IMR-90 (cell line): ENCODE results near the gene KYAT1. TPM values are rescaled to one million over a fixed set of nuclear protein-coding genes. Genes with fewer than 3 reads are reported as not detected.

Experiments used
- ATAC-seq: fragments of 200-7000 bp; cut with Tn5 transposase; 2 replicates; pipeline ENCODE4 v1.9.1; 2020; ENCODE audit warnings: low read depth, mild to moderate bottlenecking, moderate library complexity
- BruUV-seq: library from RNA; stranded (reverse); fragments of 400-500 nt; replicated peaks from 2 replicates; lab custom pipeline; 2021; lab: Mats Ljungman, UMichigan
- CTCF ChIA-PET: fragments of 300-600 bp; formaldehyde crosslinking; extraction: SDS; loops from one replicate; lab custom pipeline; 2021; ENCODE audit warnings: antibody characterized with exemption; lab: Yijun Ruan, JAX
- POLR2A ChIA-PET: fragments of 300-600 bp; sonication (Branson Sonifier 250); formaldehyde crosslinking; loops from one replicate; lab custom pipeline; 2022; ENCODE audit warnings: antibody characterized with exemption; ENCODE audit not compliant: unreplicated experiment; lab: Charles Lee
- DNase-seq: peaks from one replicate; pipeline ENCODE4 v3.0.0; 2013
- H2AFZ ChIP-seq: replicated peaks from 2 replicates; pipeline ENCODE3; 2013; ENCODE audit warnings: low read length, mild to moderate bottlenecking; ENCODE audit not compliant: poor library complexity
- H2AK5ac ChIP-seq: 2 replicates; pipeline ENCODE4 v1.6.1; 2013; ENCODE audit warnings: low read depth, low read length, inconsistent platforms
- H2AK9ac ChIP-seq: replicated peaks from 2 replicates; pipeline ENCODE3; 2013; ENCODE audit warnings: mild to moderate bottlenecking, low read depth, low read length, moderate library complexity; ENCODE audit not compliant: poor library complexity
- H2BK120ac ChIP-seq: 2 replicates; pipeline ENCODE4 v1.6.1; 2013; ENCODE audit warnings: low read depth, low read length, inconsistent platforms
- H2BK15ac ChIP-seq: 3 replicates; pipeline ENCODE4 v1.6.1; 2013; ENCODE audit warnings: low read depth, low read length, inconsistent platforms
- H2BK20ac ChIP-seq: 2 replicates; pipeline ENCODE4 v1.6.1; 2013; ENCODE audit warnings: low read depth, mild to moderate bottlenecking, inconsistent platforms, low read length, moderate library complexity
- H2BK5ac ChIP-seq: 2 replicates; pipeline ENCODE4 v1.6.1; 2013; ENCODE audit warnings: mild to moderate bottlenecking, low read depth, low read length, inconsistent platforms; ENCODE audit not compliant: poor library complexity, severe bottlenecking
- H3K14ac ChIP-seq: replicated peaks from 2 replicates; pipeline ENCODE4 v1.6.1; 2013; ENCODE audit warnings: low read depth, low read length, inconsistent platforms
- H3K18ac ChIP-seq: 2 replicates; pipeline ENCODE4 v1.6.1; 2013; ENCODE audit warnings: low read depth, low read length, control low read depth
- H3K23ac ChIP-seq: 2 replicates; pipeline ENCODE4 v1.6.1; 2013; ENCODE audit warnings: low read depth, low read length, inconsistent platforms
- H3K27ac ChIP-seq: 2 replicates; pipeline ENCODE4 v1.5.1; 2013; ENCODE audit warnings: mild to moderate bottlenecking, control low read depth, low read length; ENCODE audit not compliant: insufficient read depth
- H3K27me3 ChIP-seq: 2 replicates; pipeline ENCODE4 v1.6.1; 2013; ENCODE audit warnings: low read length; ENCODE audit not compliant: control insufficient read depth, insufficient read depth
- H3K36me3 ChIP-seq: 2 replicates; pipeline ENCODE4 v1.6.1; 2013; ENCODE audit warnings: low read length, mixed read lengths; ENCODE audit not compliant: control insufficient read depth, insufficient read depth
- H3K4ac ChIP-seq: 2 replicates; pipeline ENCODE4 v1.6.1; 2013; ENCODE audit warnings: low read depth, low read length, inconsistent platforms
- H3K4me1 ChIP-seq: 2 replicates; pipeline ENCODE4 v1.6.1; 2013; ENCODE audit warnings: low read length, mixed read lengths; ENCODE audit not compliant: control insufficient read depth, insufficient read depth
- H3K4me2 ChIP-seq: 2 replicates; pipeline ENCODE4 v1.6.1; 2013; ENCODE audit warnings: low read depth, mild to moderate bottlenecking, control low read depth, low read length, moderate library complexity
- H3K4me3 ChIP-seq: 2 replicates; pipeline ENCODE4 v1.5.1; 2013; ENCODE audit warnings: low read depth, mild to moderate bottlenecking, control low read depth, low read length, moderate library complexity; ENCODE audit not compliant: insufficient read depth
- H3K56ac ChIP-seq: 2 replicates; pipeline ENCODE4 v1.6.1; 2013; ENCODE audit warnings: low read length, inconsistent platforms; ENCODE audit not compliant: insufficient read depth; ENCODE audit errors: extremely low read depth
- H3K79me1 ChIP-seq, 2 experiments: 2 replicates each; pipeline ENCODE4 v1.6.1; 2013; ENCODE audit warnings: low read length in 2 of 2, inconsistent platforms in 1 of 2, low read depth in 1 of 2
- H3K9ac ChIP-seq: 2 replicates; pipeline ENCODE4 v1.6.1; 2013; ENCODE audit warnings: low read depth, low read length, control low read depth
- H3K9me1 ChIP-seq: 2 replicates; pipeline ENCODE4 v1.6.1; 2013; ENCODE audit warnings: low read length, inconsistent platforms; ENCODE audit not compliant: insufficient read depth
- H3K9me3 ChIP-seq: 2 replicates; pipeline ENCODE4 v1.6.1; 2013; ENCODE audit warnings: low read length; ENCODE audit not compliant: control insufficient read depth, insufficient read depth
- H4K20me1 ChIP-seq: 2 replicates; pipeline ENCODE4 v1.6.1; 2013; ENCODE audit warnings: low read length, inconsistent platforms; ENCODE audit not compliant: insufficient read depth
- H4K5ac ChIP-seq: 2 replicates; pipeline ENCODE4 v1.6.1; 2013; ENCODE audit warnings: mild to moderate bottlenecking, low read depth, low read length, control low read depth
- H4K8ac ChIP-seq, 2 experiments: 2 replicates each; pipeline ENCODE4 v1.6.1; 2013; ENCODE audit warnings: low read depth in 2 of 2, low read length in 2 of 2, control low read depth in 1 of 2, inconsistent platforms in 1 of 2
- H4K91ac ChIP-seq: 2 replicates; pipeline ENCODE4 v1.6.1; 2013; ENCODE audit warnings: low read depth, low read length, inconsistent platforms; ENCODE audit not compliant: insufficient read depth
- BHLHE40 ChIP-seq: fragments of 150-350 bp; IDR thresholded peaks from 2 replicates; pipeline ENCODE4 v1.6.1; 2016; ENCODE audit warnings: mild to moderate bottlenecking, low read depth, low read length
- CEBPB ChIP-seq: IDR thresholded peaks from 2 replicates; pipeline ENCODE4 v1.6.1; 2012; ENCODE audit warnings: low read depth, low read length, improper control_type of control experiment
- RCOR1 ChIP-seq: IDR thresholded peaks from 2 replicates; pipeline ENCODE4 v1.6.1; 2012; ENCODE audit warnings: mild to moderate bottlenecking, low read length, improper control_type of control experiment; ENCODE audit not compliant: insufficient replicate concordance
- WGBS, 2 experiments: methylation state at CpG; one replicate each; pipeline versions ENCODE4 v1.1.5 to v1.1.7; 2013; ENCODE audit warnings: missing lambda C conversion rate in 2 of 2; ENCODE audit not compliant: insufficient read length in 1 of 2; ENCODE audit errors: extremely low coverage in 2 of 2; 5-methylcytosine and 5-hydroxymethylcytosine counted together
- dilution Hi-C: fragments of 300-500 bp; cut with HindIII; formaldehyde crosslinking; loops from one replicate; pipeline ENCODE4 v1.14.3; 2018; ENCODE audit warnings: low sequenced_read_pairs; ENCODE audit not compliant: unreplicated experiment
- in situ Hi-C: fragments of 300-500 bp; cut with MboI; formaldehyde crosslinking; loops from 3 replicates; pipeline ENCODE4 v1.14.3; 2019; ENCODE audit warnings: low sequenced_read_pairs, inconsistent platforms, mixed read lengths
- intact Hi-C: fragments of 100-400 bp; cut with micrococcal nuclease; formaldehyde crosslinking; loops from 2 replicates; pipeline ENCODE4 v1.10.0; 2022
- polyA plus RNA-seq, 3 experiments: library from polyadenylated mRNA; depleted of rRNA; stranded (reverse); fragments of >200 nt; gene quantifications; 2 replicates each; pipeline ENCODE4 v1.2.3, GENCODE V29; 2012; ENCODE audit warnings: low replicate concordance in 1 of 3
- total RNA-seq: library from RNA; depleted of rRNA; stranded (reverse); fragments of >200 nt; gene quantifications from 2 replicates; pipeline ENCODE4 v1.2.3, GENCODE V29; 2012
- TF ChIP-seq, protein P1 (sequence below): fragments of 150-350 bp; IDR thresholded peaks from 2 replicates; pipeline ENCODE4 v1.6.1; 2016; ENCODE audit warnings: low read depth, mild to moderate bottlenecking, low read length, moderate library complexity, borderline replicate concordance

The KYAT1 gene
- total and polyA plus RNA-seq, 2 of the 4 experiments (the other 2 are of a cell fraction) = 6.8 to 9.5 TPM

GRCh38 chr9:128920381-128921058, 38.8 kb upstream of the KYAT1 start, which contains the start of gene PHYHD1:
Gene PHYHD1 (plus strand): TSS chr9:128920982. CDS start chr9:128922324, 1,342 bp downstream.
- peak within 1 kb of the TSS; percentile 13 for H3K23ac ChIP-seq
- peak within 1 kb of the TSS; percentile 75 for H3K27ac ChIP-seq
- dilution Hi-C loops (no loop called here), intact Hi-C loops (no loop called here), in situ Hi-C loops (no loop called here)
- H3K18ac ChIP-seq = peak within 1 kb of the TSS; percentile 1; the same call in 1 of the 2 replicates
- H3K27me3 ChIP-seq = no peaks in the 10 kb centered on the region
- H3K4ac ChIP-seq = peak within 1 kb of the TSS; percentile 77
- H2AFZ ChIP-seq = peak within 1 kb of the TSS; percentile 88
- H2AK9ac ChIP-seq = peak within 1 kb of the TSS; percentile 92
- H3K4me1 ChIP-seq = peaks cover 17% of the 10 kb centered on the region
- H3K9ac ChIP-seq = peak within 1 kb of the TSS; percentile 43
- H3K4me2 ChIP-seq = no peak within 1 kb of the TSS; the same call in 1 of the 2 replicates
- DNase-seq (peak; percentile 61), ATAC-seq (peak; percentile 25; the same call in 1 of the 2 replicates)
- peaks cover 12 to 58% of the 10 kb centered on the region in 2 experiments; a peak in 3 of 4 replicates for H3K79me1 ChIP-seq
- no peaks in the 10 kb centered on the region for H3K9me3 ChIP-seq
- H2BK5ac ChIP-seq = peak within 1 kb of the TSS; percentile 61
- H3K9me1 ChIP-seq = peaks cover 22% of the 10 kb centered on the region
- peaks cover 19% of the 10 kb centered on the region for H3K36me3 ChIP-seq
- H3K14ac ChIP-seq = peak within 1 kb of the TSS; percentile 55
- no peak for TF ChIP-seq BHLHE40
- TF ChIP-seq, protein P1, sequence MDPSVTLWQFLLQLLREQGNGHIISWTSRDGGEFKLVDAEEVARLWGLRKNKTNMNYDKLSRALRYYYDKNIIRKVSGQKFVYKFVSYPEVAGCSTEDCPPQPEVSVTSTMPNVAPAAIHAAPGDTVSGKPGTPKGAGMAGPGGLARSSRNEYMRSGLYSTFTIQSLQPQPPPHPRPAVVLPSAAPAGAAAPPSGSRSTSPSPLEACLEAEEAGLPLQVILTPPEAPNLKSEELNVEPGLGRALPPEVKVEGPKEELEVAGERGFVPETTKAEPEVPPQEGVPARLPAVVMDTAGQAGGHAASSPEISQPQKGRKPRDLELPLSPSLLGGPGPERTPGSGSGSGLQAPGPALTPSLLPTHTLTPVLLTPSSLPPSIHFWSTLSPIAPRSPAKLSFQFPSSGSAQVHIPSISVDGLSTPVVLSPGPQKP = no peak
- no peak for TF ChIP-seq CEBPB
- TF ChIP-seq RCOR1 = peak; percentile 57
- no TSS peak for BruUV-seq
- H3K4me3 ChIP-seq = no peak within 1 kb of the TSS
- H4K8ac ChIP-seq = peak within 1 kb of the TSS; percentile 43 to 91
- H2BK15ac ChIP-seq = peak within 1 kb of the TSS; percentile 74; the same call in 2 of the 3 replicates
- H3K56ac ChIP-seq = no peak within 1 kb of the TSS; the same call in 1 of the 2 replicates
- no peaks in the 10 kb centered on the region for H4K20me1 ChIP-seq
- ChIA-PET CTCF (interaction anchor here (0.6 to 0.9 kb wide), 2 partner anchors 8 kb away, joined by 5 to 6 read pairs; no protein-coding TSS in a partner anchor), POLR2A (no interaction called here)
- peak within 1 kb of the TSS; percentile 85 for H2AK5ac ChIP-seq
- 48% methylated on average over 6 of the region's 13 CpGs; no CpG with 5 or more reads in 1 of the 2 experiments for WGBS, 2 experiments
- peak within 1 kb of the TSS; percentile 62 for H4K5ac ChIP-seq
- peak within 1 kb of the TSS; percentile 79 for H2BK120ac ChIP-seq
- peak within 1 kb of the TSS; percentile 85 for H2BK20ac ChIP-seq
- H4K91ac ChIP-seq = peak within 1 kb of the TSS; percentile 36
